Activated CD4-positive, alpha-beta T cell treated with anti-CD3 and anti-CD28 coated beads, Interleukin-2, amount 50 U/mL, for 48 hours (primary cell): ENCODE data around the gene SPDYE4.
A peak's percentile ranks its signal among the peaks of the same experiment; 100 is the strongest.
"Not testable (repeated sequence)": the region's sequence is repeated elsewhere in the genome, so short reads cannot be mapped to it uniquely, and the experiment has no call there.

Source experiments
- DNase-seq, 2 experiments: peaks; one replicate each; pipeline ENCODE4 v3.0.0-alpha.2; 2020

The SPDYE4 gene

DNA sequence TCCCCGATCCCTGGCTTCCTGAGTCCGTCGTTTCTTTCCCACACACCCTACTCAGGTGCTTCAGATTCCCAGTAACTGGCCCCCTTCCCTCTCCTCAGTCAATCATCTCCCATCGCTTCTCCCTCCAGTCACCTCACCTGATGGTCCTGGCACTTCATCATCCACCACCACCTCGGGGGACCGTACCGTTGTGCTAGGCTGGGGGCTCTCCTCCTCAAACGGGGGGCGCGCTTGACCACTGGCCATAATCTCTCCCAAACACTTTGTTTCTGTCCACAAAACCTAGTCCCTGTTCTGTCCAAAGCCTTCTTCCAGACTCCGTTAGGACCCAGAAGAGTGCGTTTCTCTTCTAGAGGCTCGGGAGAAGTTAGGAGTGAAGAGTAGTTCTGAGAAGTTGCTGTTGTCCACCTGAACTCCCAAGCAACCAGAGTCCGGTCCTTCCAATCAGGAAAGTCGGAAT lies at the start of gene SPDYE4:
SPDYE4 (minus strand) TSS at position 410 of the 460 bp plus-strand sequence; CDS start at position 246, 164 bp downstream.
- no peak for DNase-seq

DNA sequence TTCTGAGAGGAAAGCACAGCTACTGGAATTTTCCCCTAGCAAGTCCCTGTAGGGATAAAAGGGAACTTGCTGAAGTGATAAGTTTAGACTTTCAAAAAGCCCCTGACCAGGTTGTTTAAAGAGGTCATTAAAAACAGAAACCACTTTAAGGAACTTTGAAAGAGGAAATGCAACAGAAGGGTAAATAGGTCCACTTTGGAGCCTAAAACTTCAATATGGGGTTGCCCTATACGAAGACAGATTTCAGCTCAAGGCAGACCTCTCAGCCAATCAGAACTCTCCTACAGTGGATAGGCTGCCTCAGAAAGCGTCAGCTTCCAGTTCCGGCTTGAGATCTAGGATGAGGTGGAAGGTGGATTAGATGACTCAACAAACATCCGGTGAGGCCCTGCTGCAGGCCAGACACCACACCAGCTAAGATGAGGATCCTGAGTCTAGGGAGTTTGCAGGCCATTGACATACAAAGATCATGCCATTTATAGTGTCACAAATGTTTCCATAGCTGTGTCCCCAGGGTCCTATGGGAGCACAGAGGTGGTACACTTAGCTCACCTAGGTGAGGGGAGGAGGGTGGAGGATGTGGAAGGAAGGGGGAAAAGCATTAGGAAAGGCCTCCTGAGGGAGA lies 48.7 kb upstream of the SPDYE4 start:
- no peak for DNase-seq

- no peak for DNase-seq
Observed at GRCh38 chr17:8806253-8806925, 48.0 kb upstream of the SPDYE4 start.

DNA sequence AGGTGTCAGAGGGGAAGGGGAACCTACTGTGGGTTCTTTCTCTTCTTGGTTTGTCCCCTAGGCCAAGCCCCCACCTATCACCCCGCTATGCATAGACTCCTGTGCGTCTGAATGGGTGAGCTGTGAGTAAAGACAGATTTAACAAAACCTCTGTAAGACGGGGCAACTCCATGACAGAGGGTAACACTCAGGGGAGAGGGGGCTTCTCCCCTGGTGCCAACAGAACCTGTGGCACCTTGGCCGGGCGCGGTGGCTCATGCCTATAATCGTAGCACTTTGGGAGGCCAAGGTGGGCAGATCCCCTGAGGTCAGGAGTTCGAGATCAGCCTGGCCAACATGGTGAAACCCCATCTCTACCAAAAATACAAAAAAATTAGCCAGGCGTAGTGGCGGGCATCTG lies 47.0 kb upstream of the SPDYE4 start:
- not testable (repeated sequence) for DNase-seq

GRCh38 chr17:8803531-8804420 lies 45.4 kb upstream of the SPDYE4 start:
- no peak for DNase-seq

DNA sequence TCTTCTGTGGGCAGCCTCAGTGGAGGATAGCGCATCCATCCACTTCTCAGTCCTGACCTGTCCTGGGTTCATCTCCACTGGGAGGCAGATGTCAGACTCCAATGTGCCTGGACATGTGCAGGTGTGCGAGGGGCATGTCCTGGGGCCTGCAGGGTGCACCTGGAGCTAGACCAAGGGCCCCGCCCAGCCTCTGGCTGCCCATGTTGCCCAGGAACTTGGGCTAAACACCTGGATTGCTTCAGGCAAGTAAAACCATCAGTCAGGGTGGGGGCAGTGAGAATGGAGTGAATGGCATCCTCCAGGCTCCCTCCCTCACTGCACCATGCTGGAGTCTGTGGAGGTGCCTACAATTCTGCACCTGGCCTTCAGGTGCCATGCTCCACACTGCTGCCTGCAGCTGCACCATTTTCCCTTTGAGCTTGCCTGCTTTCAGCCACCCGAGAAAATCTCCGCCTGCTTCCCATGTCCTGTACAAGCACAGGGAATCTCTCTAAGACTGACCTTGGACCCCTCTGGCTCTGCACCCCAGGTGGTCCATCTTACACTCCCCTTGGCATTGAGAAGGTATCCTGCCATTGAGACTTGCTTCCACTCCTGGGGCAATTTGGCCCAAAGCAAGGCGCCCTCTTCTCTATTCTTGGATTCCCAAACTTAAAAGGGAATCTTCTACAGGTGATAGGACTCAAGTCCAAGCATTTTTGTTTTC lies 42.9 kb upstream of the SPDYE4 start:
- DNase-seq: no peak

DNA sequence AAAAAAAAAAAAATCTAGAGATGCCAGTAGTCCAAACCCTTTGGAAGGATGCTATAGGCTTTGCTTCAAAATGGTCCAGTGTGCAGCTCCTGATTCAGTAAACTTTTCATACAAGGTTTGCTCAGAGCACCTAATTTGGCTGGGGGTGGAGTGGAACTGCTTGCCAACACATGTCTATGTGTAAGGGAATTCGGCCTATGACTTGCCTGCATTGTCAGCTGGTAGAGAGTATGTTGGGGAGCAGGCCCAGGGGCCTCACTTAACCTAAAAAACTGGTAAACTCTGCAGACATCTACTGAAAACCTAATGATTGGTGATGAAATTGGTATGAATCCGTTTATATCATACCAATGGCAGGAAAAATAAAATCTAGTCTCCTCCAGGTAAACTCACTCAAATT lies 42.3 kb upstream of the SPDYE4 start:
- DNase-seq: no peak

GRCh38 chr17:8799570-8800212 lies 41.3 kb upstream of the SPDYE4 start:
- no peak for DNase-seq

DNA sequence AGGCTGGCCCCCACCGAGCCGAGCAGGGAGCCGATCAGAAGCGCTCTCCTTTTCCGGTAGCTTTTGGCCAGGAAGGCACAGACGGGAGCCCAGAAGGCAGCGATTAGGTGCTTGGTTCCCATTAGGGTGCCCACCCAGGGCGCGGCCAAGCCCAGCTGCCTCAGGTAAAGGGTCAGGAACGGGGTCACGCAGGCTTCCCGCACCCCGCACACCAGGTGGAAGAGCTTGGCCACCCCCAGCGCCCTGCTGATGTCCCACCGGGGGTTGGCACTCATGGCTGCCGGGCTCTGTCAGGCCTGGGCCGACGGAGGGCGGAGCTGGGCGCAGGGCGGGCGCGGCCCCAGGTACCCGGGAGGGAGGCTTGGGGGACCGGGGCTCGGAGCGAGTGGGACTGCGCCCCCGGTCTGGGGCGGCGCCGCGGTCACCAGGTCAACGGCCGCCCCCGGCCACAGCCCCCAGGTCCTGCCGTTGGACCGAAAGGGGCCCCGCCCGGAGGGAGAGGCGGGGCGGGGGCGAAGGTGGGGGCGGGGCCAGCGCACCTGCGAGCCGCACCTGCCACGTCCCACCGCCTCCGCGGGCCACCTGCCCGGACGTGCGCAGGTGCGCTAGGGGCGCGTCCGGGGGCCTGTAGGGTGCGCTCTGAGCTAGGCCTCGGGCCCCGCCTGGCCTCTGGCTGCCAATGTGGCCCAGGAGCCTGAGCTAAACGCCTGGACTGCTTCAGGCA lies 40.7 kb upstream of the SPDYE4 start, which contains the start of gene MFSD6L:
MFSD6L (minus strand) TSS at position 520 of the 724 bp plus-strand sequence; CDS start at position 275, 245 bp downstream.
- DNase-seq: no peak

- DNase-seq: no peak
Observed at GRCh38 chr17:8798176-8798845, 40.0 kb upstream of the SPDYE4 start.

GRCh38 chr17:8797621-8798175 lies 39.4 kb upstream of the SPDYE4 start:
- DNase-seq: no peak

- no peak for DNase-seq
Observed at GRCh38 chr17:8794636-8795035, 36.3 kb upstream of the SPDYE4 start.

DNA sequence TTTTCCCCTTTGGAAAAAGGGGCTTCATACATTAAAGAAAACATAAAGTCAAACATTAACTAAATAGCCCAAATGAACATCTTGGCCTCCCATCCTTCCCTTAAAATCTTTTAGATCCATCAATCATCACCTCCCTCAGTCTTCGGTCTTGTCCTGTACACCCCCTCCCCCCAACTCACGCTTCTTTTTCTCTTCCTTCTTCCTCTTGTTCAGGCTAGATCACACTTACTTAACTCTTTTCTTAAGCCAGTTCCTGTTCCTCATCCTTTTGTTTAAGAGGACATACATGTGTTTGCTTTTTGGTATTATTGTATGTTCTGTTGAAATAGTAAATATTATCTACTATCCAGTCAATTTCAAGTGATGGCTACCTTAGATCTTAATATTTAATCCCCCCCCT lies 35.3 kb upstream of the SPDYE4 start:
- DNase-seq: no peak

- DNase-seq: no peak
Observed at GRCh38 chr17:8792646-8793045, 34.3 kb upstream of the SPDYE4 start.

GRCh38 chr17:8791910-8792270 lies 33.5 kb upstream of the SPDYE4 start:
- DNase-seq: no peak

GRCh38 chr17:8791248-8791909 lies 33.0 kb upstream of the SPDYE4 start:
- no peak for DNase-seq

DNA sequence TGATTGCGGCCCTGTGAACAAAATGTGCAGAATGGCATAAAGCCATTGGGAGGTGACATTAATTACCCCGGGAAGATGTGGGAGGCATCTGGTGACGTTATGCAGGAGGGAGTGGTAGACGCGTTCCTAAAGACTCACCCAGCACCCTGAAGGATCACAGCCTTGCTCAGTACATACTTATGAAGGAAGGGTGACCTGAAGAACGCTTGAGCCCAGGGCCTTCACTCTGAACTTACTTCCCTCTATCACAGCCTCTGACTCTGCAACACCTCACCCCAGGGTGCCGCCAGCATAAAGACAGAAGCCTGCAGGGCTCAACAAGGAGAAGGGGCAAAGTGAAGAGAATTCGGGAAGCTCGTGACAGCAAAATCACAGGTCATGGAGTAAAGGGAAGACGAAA lies 31.4 kb upstream of the SPDYE4 start:
- DNase-seq: no peak

DNA sequence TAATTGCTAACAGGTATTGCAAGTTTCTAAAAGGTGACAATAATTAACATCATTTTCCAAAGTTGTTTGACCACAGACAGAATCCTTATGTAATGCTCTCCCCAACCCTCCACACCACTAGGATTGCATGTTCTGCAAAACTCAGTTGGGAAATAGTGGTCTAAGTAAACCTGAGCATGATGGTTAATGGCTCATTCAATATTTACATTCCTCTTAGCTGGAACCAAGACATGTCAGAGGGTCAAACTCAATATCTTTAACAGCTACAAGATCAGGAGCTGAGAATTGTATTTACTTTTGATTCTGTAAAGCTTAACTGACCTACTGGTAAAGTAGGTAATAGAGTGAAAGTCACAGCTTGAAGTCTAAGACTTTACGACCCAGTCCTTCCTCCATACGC lies 30.7 kb upstream of the SPDYE4 start:
- DNase-seq: no peak

DNA sequence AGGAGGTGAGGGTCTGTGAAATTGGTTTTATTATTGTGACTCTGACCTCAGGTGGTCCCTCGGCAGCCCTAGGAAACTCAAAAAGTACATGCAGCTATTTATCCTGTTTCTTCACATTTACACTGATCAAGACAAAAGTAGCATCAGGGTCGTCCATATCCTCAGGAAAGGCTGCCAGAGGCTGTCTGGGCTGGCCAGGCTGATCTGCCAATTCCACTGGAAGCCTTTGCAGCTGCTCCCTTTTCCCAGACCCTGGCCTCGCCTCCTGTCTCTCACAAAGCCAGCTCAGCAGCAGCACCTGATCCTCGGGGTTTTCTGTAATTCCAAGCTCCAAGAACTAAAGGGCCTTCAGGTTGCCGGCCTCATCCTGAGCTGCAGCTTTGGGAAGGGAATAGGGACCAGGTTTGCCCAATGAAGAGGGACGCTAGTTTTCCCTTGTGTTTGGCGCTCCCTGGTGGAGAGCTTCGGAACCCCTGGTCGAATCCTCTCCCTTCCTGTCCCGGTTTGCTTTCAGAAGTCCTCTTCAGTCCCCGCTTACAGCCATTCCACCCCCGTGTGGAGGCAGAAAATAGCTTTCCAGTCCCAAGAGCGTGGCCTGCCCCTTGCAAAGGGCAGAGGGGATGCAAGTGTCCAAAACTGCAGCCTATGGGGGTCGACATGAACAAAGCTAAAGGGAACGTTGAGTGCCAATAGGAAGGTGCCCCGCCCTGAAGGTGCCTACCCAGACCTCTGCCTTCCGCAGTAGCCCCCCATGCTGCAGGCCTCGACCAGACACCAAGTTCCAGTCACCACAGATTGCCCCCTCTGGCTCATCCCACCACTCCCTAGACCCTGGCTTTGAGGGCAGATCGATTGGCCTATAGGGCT lies 27.4 kb upstream of the SPDYE4 start:
- peak; percentile 78 to 83 for DNase-seq
